ENCODE measurements around the gene CPED1.
"Not testable (repeated sequence)": the region's sequence is repeated elsewhere in the genome, so short reads cannot be mapped to it uniquely, and the experiment has no call there.

The CPED1 gene

GRCh38 chr7:121020989-121021969 is 32.8 kb downstream of the CPED1 start:
- DNase-seq, result no peak

GRCh38 chr7:121023194-121023593 is 34.7 kb downstream of the CPED1 start:
- DNase-seq, result no peak

GRCh38 chr7:121023683-121024511 is 35.4 kb downstream of the CPED1 start:
- DNase-seq, result no peak

- no peak for DNase-seq
These were observed 36.1 kb downstream of the CPED1 start for GRCh38 chr7:121024611-121025010.

- no peak for DNase-seq
These were observed 37.6 kb downstream of the CPED1 start for GRCh38 chr7:121026159-121026558.

- no peak for DNase-seq
These were observed 38.1 kb downstream of the CPED1 start for GRCh38 chr7:121026577-121027111.

- no peak for DNase-seq
These were observed 39.5 kb downstream of the CPED1 start for GRCh38 chr7:121027761-121028669.

- no peak for DNase-seq
These were observed 40.8 kb downstream of the CPED1 start for GRCh38 chr7:121029302-121029701.

GRCh38 chr7:121030308-121030707 is 41.8 kb downstream of the CPED1 start:
- DNase-seq, result no peak

- DNase-seq, result no peak
These were observed 44.3 kb downstream of the CPED1 start for GRCh38 chr7:121032645-121033460.

GRCh38 chr7:121034929-121035328 is 46.4 kb downstream of the CPED1 start:
- DNase-seq, result no peak

GRCh38 chr7:121036776-121037175 is 48.3 kb downstream of the CPED1 start:
- not testable (repeated sequence) for DNase-seq

GRCh38 chr7:121037329-121037728 is 48.8 kb downstream of the CPED1 start:
- DNase-seq, result not testable (repeated sequence)

GRCh38 chr7:121037957-121038716 is 49.6 kb downstream of the CPED1 start:
- no peak for DNase-seq

GRCh38 chr7:121038717-121039509 is 50.4 kb downstream of the CPED1 start:
- DNase-seq, result no peak

GRCh38 chr7:121039510-121039822 is 51.0 kb downstream of the CPED1 start:
- DNase-seq, result no peak

- DNase-seq, result no peak
These were observed 51.5 kb downstream of the CPED1 start for GRCh38 chr7:121039994-121040393.

- DNase-seq, result no peak
These were observed 53.1 kb downstream of the CPED1 start for GRCh38 chr7:121041516-121042148.

GRCh38 chr7:121042195-121042594 is 53.7 kb downstream of the CPED1 start:
- no peak for DNase-seq

All from activated gamma-delta T cell (primary cell).